ENCODE measurements around the gene GGACT.

GRCh38 chr13:100491164-100491842 is 97.3 kb downstream of the GGACT start:
- TF ChIP-seq EP300 (IDR thresholded peaks at IDR 0.05): no peak
- TF ChIP-seq, protein P1, sequence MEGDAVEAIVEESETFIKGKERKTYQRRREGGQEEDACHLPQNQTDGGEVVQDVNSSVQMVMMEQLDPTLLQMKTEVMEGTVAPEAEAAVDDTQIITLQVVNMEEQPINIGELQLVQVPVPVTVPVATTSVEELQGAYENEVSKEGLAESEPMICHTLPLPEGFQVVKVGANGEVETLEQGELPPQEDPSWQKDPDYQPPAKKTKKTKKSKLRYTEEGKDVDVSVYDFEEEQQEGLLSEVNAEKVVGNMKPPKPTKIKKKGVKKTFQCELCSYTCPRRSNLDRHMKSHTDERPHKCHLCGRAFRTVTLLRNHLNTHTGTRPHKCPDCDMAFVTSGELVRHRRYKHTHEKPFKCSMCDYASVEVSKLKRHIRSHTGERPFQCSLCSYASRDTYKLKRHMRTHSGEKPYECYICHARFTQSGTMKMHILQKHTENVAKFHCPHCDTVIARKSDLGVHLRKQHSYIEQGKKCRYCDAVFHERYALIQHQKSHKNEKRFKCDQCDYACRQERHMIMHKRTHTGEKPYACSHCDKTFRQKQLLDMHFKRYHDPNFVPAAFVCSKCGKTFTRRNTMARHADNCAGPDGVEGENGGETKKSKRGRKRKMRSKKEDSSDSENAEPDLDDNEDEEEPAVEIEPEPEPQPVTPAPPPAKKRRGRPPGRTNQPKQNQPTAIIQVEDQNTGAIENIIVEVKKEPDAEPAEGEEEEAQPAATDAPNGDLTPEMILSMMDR (IDR thresholded peaks at IDR 0.05): peak in 1 of 4 experiments; percentile 14
- TF ChIP-seq POLR2A (IDR thresholded peaks at IDR 0.05): no peak
- peak; percentile 82 for TF ChIP-seq POLR2AphosphoS5 (IDR thresholded peaks at IDR 0.05)

All from gastroesophageal sphincter (tissue), 3 donors.